Parathyroid adenoma (tissue), 2 donors: ENCODE measurements around the gene NUBP1.

Experiments used
- H2AFZ ChIP-seq: fragments of 300-600 bp; sonication (generic); one replicate; pipeline ENCODE4 v1.7.0; 2017; ENCODE audit warnings: antibody characterized with exemption, mild to moderate bottlenecking
- H3K27ac ChIP-seq: fragments of 300-600 bp; sonication (generic); one replicate; pipeline ENCODE4 v1.7.0; 2017
- H3K27me3 ChIP-seq: fragments of 300-600 bp; sonication (generic); one replicate; pipeline ENCODE4 v1.7.0; 2017; ENCODE audit warnings: low read length; ENCODE audit not compliant: control insufficient read depth, insufficient read depth
- H3K36me3 ChIP-seq: fragments of 300-600 bp; sonication (generic); one replicate; pipeline ENCODE4 v1.7.0; 2017; ENCODE audit warnings: low read length; ENCODE audit not compliant: control insufficient read depth, insufficient read depth
- H3K4me1 ChIP-seq: fragments of 300-600 bp; sonication (generic); one replicate; pipeline ENCODE4 v1.7.0; 2017; ENCODE audit warnings: control low read depth
- H3K4me2 ChIP-seq: fragments of 300-600 bp; sonication (generic); one replicate; pipeline ENCODE4 v1.7.0; 2017; ENCODE audit warnings: low read length
- H3K4me3 ChIP-seq: fragments of 300-600 bp; sonication (generic); one replicate; pipeline ENCODE4 v1.7.0; 2017; ENCODE audit warnings: low read depth, low read length
- H3K79me2 ChIP-seq: fragments of 300-600 bp; sonication (generic); one replicate; pipeline ENCODE4 v1.7.0; 2017; ENCODE audit warnings: control low read depth
- H3K9ac ChIP-seq: fragments of 300-600 bp; sonication (generic); one replicate; pipeline ENCODE4 v1.7.0; 2017; ENCODE audit warnings: mild to moderate bottlenecking
- H3K9me3 ChIP-seq: fragments of 300-600 bp; sonication (generic); one replicate; pipeline ENCODE4 v1.7.0; 2017; ENCODE audit warnings: low read length; ENCODE audit not compliant: control insufficient read depth
- CTCF ChIP-seq: fragments of 300-600 bp; sonication (generic); IDR thresholded peaks from one replicate; pipeline ENCODE4 v1.7.0; 2017; ENCODE audit warnings: antibody characterized with exemption, mild to moderate bottlenecking
- donor health status: primary hyperparathyroidism.

NUBP1 gene

GRCh38 chr16:10817963-10818941, 74.6 kb downstream of the NUBP1 start, which contains the start of gene TVP23A:
Gene TVP23A, minus strand, starts transcription at chr16:10818794. Its CDS starts 301 bp downstream, at chr16:10818493.
- no peak within 1 kb of the TSS for H3K27ac ChIP-seq
- no peaks in the 10 kb centered on the region for H3K36me3 ChIP-seq

More at GRCh38 chr16:10817963-10818941, 74.6 kb downstream of the NUBP1 start, which contains the start of gene TVP23A:
- no peak for TF ChIP-seq CTCF
- Histone ChIP-seq H3K9me3 (no peaks in the 10 kb centered on the region), H3K27me3 (no peaks in the 10 kb centered on the region), H3K4me2 (no peak within 1 kb of the TSS), H3K9ac (no peak within 1 kb of the TSS), H3K4me3 (no peak within 1 kb of the TSS), H3K79me2 (no peaks in the 10 kb centered on the region), H3K4me1 (no peaks in the 10 kb centered on the region), H2AFZ (no peak within 1 kb of the TSS)
